GM23338 (cell line): ENCODE results near the gene LHX3. TPM values are rescaled to one million over a fixed set of nuclear protein-coding genes. Genes with fewer than 3 reads are reported as not detected.
A peak's percentile ranks its signal among the peaks of the same experiment; 100 is the strongest.

Experiments used
- ATAC-seq: fragments of 200-7000 bp; cut with Tn5 transposase; 3 replicates; pipeline ENCODE4 v1.9.1; 2020
- DNase-seq: peaks from one replicate; pipeline ENCODE4 v3.0.0-alpha.2; 2015; ENCODE audit warnings: low spot score
- H2AFZ ChIP-seq: fragments of 200-600 bp; sonication (generic); 2 replicates; pipeline ENCODE4 v1.8.0; 2016; ENCODE audit warnings: antibody characterized with exemption, mild to moderate bottlenecking, moderate library complexity
- H3F3A ChIP-seq: fragments of 200-600 bp; sonication (generic); replicated peaks from 2 replicates; pipeline ENCODE4 v1.8.0; 2017; ENCODE audit warnings: antibody characterized with exemption, mixed run types, low read depth
- H3K27ac ChIP-seq: fragments of 200-600 bp; sonication (generic); 2 replicates; pipeline ENCODE4 v1.6.1; 2016; ENCODE audit warnings: low read depth
- H3K27me3 ChIP-seq: fragments of 200-600 bp; sonication (generic); 2 replicates; pipeline ENCODE4 v1.8.0; 2016; ENCODE audit warnings: mild to moderate bottlenecking, mixed run types, moderate library complexity; ENCODE audit not compliant: insufficient read depth
- H3K36me3 ChIP-seq: fragments of 200-600 bp; sonication (generic); 2 replicates; pipeline ENCODE4 v1.8.0; 2016; ENCODE audit warnings: mild to moderate bottlenecking; ENCODE audit not compliant: insufficient read depth
- H3K4me1 ChIP-seq: fragments of 200-600 bp; sonication (generic); 2 replicates; pipeline ENCODE4 v1.8.0; 2016; ENCODE audit warnings: mild to moderate bottlenecking, moderate library complexity; ENCODE audit not compliant: insufficient read depth
- H3K4me2 ChIP-seq: fragments of 200-600 bp; sonication (generic); 2 replicates; pipeline ENCODE4 v1.7.1; 2017; ENCODE audit warnings: mixed run types
- H3K4me3 ChIP-seq: fragments of 200-600 bp; sonication (generic); 2 replicates; pipeline ENCODE4 v1.6.1; 2016; ENCODE audit warnings: mixed run types
- H3K79me2 ChIP-seq: fragments of 200-600 bp; sonication (generic); replicated peaks from 2 replicates; pipeline ENCODE4 v1.8.0; 2017; ENCODE audit warnings: mild to moderate bottlenecking; ENCODE audit not compliant: insufficient read depth
- H3K9me2 ChIP-seq: fragments of 200-600 bp; sonication (generic); 2 replicates; pipeline ENCODE4 v1.8.0; 2017; ENCODE audit not compliant: insufficient read depth
- H4K20me1 ChIP-seq: fragments of 200-600 bp; sonication (generic); replicated peaks from 2 replicates; pipeline ENCODE4 v1.8.0; 2017; ENCODE audit warnings: mild to moderate bottlenecking; ENCODE audit not compliant: insufficient read depth
- H3K27ac Mint-ChIP-seq: 2 replicates; pipeline ENCODE4 v1.8.0; 2020; ENCODE audit warnings: inconsistent platforms, mild to moderate bottlenecking, moderate library complexity, mixed read lengths
- H3K27me3 Mint-ChIP-seq: 3 replicates; pipeline ENCODE4 v1.8.0; 2022; ENCODE audit warnings: low read depth, mild to moderate bottlenecking, moderate library complexity, mixed read lengths, inconsistent platforms; ENCODE audit not compliant: insufficient read depth, poor library complexity
- H3K36me3 Mint-ChIP-seq: 3 replicates; pipeline ENCODE4 v1.8.0; 2021; ENCODE audit warnings: low read depth, mild to moderate bottlenecking, inconsistent platforms, moderate library complexity, mixed read lengths
- H3K4me1 Mint-ChIP-seq: 3 replicates; pipeline ENCODE4 v1.8.0; 2020; ENCODE audit warnings: mild to moderate bottlenecking, inconsistent platforms, mixed read lengths
- H3K4me3 Mint-ChIP-seq: 3 replicates; pipeline ENCODE4 v1.8.0; 2021; ENCODE audit warnings: moderate library complexity, mild to moderate bottlenecking, inconsistent platforms, mixed read lengths
- H3K9me3 Mint-ChIP-seq: 3 replicates; pipeline ENCODE4 v1.8.0; 2020; ENCODE audit warnings: moderate library complexity, mild to moderate bottlenecking, inconsistent platforms, mixed read lengths
- CREB1 ChIP-seq: fragments of 250-450 bp; sonication (Bioruptor Pico); IDR thresholded peaks from 2 replicates; pipeline ENCODE4 v1.5.0; 2020; ENCODE audit warnings: low read depth, mild to moderate bottlenecking, moderate library complexity
- EZH2 ChIP-seq: fragments of 200-600 bp; sonication (generic); IDR thresholded peaks from one replicate; pipeline ENCODE4 v1.8.0; 2017; ENCODE audit warnings: antibody characterized with exemption, mild to moderate bottlenecking, low read depth; ENCODE audit not compliant: unreplicated experiment
- EZH2phosphoT487 ChIP-seq: fragments of 200-600 bp; sonication (generic); IDR thresholded peaks from one replicate; pipeline ENCODE4 v1.8.1; 2018; ENCODE audit warnings: antibody characterized with exemption; ENCODE audit not compliant: unreplicated experiment
- JUNB ChIP-seq: IDR thresholded peaks from one replicate; pipeline ENCODE4 v1.6.1; 2016; ENCODE audit warnings: antibody characterized with exemption; ENCODE audit not compliant: unreplicated experiment
- NANOG ChIP-seq: IDR thresholded peaks from 2 replicates; pipeline ENCODE4 v1.6.1; 2016; ENCODE audit warnings: antibody characterized with exemption, borderline replicate concordance
- POLR2AphosphoS5 ChIP-seq: IDR thresholded peaks from 2 replicates; pipeline ENCODE4 v1.6.1; 2016; ENCODE audit warnings: antibody characterized with exemption, low read depth
- STAT1 ChIP-seq: IDR thresholded peaks from one replicate; pipeline ENCODE4 v1.6.1; 2016; ENCODE audit warnings: antibody characterized with exemption; ENCODE audit not compliant: unreplicated experiment
- ZNF114 ChIP-seq: fragments of 250-450 bp; sonication (Bioruptor Pico); IDR thresholded peaks from 2 replicates; pipeline ENCODE4 v1.5.0; 2020; ENCODE audit warnings: mild to moderate bottlenecking, moderate library complexity
- ZNF331 ChIP-seq: fragments of 250-450 bp; sonication (Bioruptor Pico); IDR thresholded peaks from 2 replicates; pipeline ENCODE4 v1.5.0; 2020; ENCODE audit warnings: low read depth, mild to moderate bottlenecking, moderate library complexity
- long read RNA-seq: library from polyadenylated mRNA; unstranded; transcript quantifications from one replicate; pipeline ENCODE4 v2.0.0, GENCODE V29; 2020; ENCODE audit not compliant: unreplicated experiment
- polyA plus RNA-seq: library from polyadenylated mRNA; unstranded; fragments of >200 nt; fragmentation: Nextera tagmentation; extraction: Ambion mirVana; gene quantifications from 2 replicates; pipeline ENCODE4 v1.2.1, GENCODE V29; 2016
- total RNA-seq: library from RNA; depleted of rRNA; stranded (reverse); fragments of >200 nt; shearing (Covaris generic); gene quantifications from 2 replicates; pipeline ENCODE4 v1.2.3, GENCODE V29; 2014; rRNA removed
- TF ChIP-seq, protein P1 (sequence below): fragments of 250-450 bp; sonication (Bioruptor Pico); IDR thresholded peaks from 2 replicates; pipeline ENCODE4 v1.5.0; 2020; ENCODE audit warnings: mild to moderate bottlenecking, moderate library complexity
- TF ChIP-seq, protein P2 (sequence below): IDR thresholded peaks from 2 replicates; pipeline ENCODE4 v1.6.1; 2016; ENCODE audit warnings: antibody characterized with exemption
- TF ChIP-seq, protein P3 (sequence below), 2 experiments: fragments of 200-600 bp in 1 of 2; sonication (generic) in 1 of 2; conservative IDR thresholded peaks; 2 replicates each; pipeline versions ENCODE4 v1.5.1 to v1.6.1; 2016 to 2017; ENCODE audit warnings: antibody characterized with exemption in 2 of 2, low read depth in 2 of 2, mild to moderate bottlenecking in 2 of 2, moderate library complexity in 1 of 2
- TF ChIP-seq, protein P4 (sequence below): IDR thresholded peaks from one replicate; pipeline ENCODE4 v1.6.1; 2018; ENCODE audit warnings: antibody characterized with exemption; ENCODE audit not compliant: unreplicated experiment

Gene LHX3
- not detected in 2 replicates for total RNA-seq
- polyA plus RNA-seq, result 0.08 TPM in 1 of 2 replicates, not detected in the other
- long read RNA-seq, result 0 reads

- no peaks in the 10 kb centered on the region; the same call in 1 of the 2 replicates for H3K4me1 ChIP-seq
- H2AFZ ChIP-seq, result no peak within 1 kb of the TSS
- ATAC-seq (peak; percentile 50), DNase-seq (peak; percentile 84)
- H3K79me2 ChIP-seq, result no peaks in the 10 kb centered on the region
- Mint-ChIP-seq H3K4me1 (peaks cover 7% of the 10 kb centered on the region; the same call in 2 of the 3 replicates), H3K36me3 (peaks cover 7% of the 10 kb centered on the region), H3K9me3 (no peaks in the 10 kb centered on the region), H3K27me3 (peaks cover 57% of the 10 kb centered on the region), H3K4me3 (peak within 1 kb of the TSS; percentile 48; the same call in 1 of the 3 replicates), H3K27ac (no peak within 1 kb of the TSS)
- peak within 1 kb of the TSS; percentile 38; the same call in 1 of the 2 replicates for H3K4me3 ChIP-seq
- peaks cover 19% of the 10 kb centered on the region for H4K20me1 ChIP-seq
- H3K27ac ChIP-seq, result no peak within 1 kb of the TSS
- no peaks in the 10 kb centered on the region for H3K36me3 ChIP-seq
- H3K9me2 ChIP-seq, result no peaks in the 10 kb centered on the region
- 0 out of 2 replicates have a peak, but pooled peaks cover 2% of the 10 kb centered on the region for H3F3A ChIP-seq
- TF ChIP-seq ZNF331 (CRISPR knock-in tag) (no peak), JUNB (no peak), ZNF114 (CRISPR knock-in tag) (no peak), POLR2AphosphoS5 (0 out of 2 replicates have a peak, but pooled peaks have one; percentile 17), EZH2phosphoT487 (no peak), EZH2 (no peak), NANOG (no peak), CREB1 (no peak), STAT1 (no peak)
- TF ChIP-seq, protein P1, sequence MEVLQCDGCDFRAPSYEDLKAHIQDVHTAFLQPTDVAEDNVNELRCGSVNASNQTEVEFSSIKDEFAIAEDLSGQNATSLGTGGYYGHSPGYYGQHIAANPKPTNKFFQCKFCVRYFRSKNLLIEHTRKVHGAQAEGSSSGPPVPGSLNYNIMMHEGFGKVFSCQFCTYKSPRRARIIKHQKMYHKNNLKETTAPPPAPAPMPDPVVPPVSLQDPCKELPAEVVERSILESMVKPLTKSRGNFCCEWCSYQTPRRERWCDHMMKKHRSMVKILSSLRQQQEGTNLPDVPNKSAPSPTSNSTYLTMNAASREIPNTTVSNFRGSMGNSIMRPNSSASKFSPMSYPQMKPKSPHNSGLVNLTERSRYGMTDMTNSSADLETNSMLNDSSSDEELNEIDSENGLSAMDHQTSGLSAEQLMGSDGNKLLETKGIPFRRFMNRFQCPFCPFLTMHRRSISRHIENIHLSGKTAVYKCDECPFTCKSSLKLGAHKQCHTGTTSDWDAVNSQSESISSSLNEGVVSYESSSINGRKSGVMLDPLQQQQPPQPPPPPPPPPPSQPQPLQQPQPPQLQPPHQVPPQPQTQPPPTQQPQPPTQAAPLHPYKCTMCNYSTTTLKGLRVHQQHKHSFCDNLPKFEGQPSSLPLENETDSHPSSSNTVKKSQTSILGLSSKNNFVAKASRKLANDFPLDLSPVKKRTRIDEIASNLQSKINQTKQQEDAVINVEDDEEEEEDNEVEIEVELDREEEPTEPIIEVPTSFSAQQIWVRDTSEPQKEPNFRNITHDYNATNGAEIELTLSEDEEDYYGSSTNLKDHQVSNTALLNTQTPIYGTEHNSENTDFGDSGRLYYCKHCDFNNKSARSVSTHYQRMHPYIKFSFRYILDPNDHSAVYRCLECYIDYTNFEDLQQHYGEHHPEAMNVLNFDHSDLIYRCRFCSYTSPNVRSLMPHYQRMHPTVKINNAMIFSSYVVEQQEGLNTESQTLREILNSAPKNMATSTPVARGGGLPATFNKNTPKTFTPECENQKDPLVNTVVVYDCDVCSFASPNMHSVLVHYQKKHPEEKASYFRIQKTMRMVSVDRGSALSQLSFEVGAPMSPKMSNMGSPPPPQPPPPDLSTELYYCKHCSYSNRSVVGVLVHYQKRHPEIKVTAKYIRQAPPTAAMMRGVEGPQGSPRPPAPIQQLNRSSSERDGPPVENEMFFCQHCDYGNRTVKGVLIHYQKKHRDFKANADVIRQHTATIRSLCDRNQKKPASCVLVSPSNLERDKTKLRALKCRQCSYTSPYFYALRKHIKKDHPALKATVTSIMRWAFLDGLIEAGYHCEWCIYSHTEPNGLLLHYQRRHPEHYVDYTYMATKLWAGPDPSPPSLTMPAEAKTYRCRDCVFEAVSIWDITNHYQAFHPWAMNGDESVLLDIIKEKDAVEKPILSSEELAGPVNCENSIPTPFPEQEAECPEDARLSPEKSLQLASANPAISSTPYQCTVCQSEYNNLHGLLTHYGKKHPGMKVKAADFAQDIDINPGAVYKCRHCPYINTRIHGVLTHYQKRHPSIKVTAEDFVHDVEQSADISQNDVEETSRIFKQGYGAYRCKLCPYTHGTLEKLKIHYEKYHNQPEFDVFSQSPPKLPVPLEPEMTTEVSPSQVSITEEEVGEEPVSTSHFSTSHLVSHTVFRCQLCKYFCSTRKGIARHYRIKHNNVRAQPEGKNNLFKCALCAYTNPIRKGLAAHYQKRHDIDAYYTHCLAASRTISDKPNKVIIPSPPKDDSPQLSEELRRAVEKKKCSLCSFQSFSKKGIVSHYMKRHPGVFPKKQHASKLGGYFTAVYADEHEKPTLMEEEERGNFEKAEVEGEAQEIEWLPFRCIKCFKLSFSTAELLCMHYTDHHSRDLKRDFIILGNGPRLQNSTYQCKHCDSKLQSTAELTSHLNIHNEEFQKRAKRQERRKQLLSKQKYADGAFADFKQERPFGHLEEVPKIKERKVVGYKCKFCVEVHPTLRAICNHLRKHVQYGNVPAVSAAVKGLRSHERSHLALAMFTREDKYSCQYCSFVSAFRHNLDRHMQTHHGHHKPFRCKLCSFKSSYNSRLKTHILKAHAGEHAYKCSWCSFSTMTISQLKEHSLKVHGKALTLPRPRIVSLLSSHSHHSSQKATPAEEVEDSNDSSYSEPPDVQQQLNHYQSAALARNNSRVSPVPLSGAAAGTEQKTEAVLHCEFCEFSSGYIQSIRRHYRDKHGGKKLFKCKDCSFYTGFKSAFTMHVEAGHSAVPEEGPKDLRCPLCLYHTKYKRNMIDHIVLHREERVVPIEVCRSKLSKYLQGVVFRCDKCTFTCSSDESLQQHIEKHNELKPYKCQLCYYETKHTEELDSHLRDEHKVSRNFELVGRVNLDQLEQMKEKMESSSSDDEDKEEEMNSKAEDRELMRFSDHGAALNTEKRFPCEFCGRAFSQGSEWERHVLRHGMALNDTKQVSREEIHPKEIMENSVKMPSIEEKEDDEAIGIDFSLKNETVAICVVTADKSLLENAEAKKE (CRISPR knock-in tag), result no peak
- TF ChIP-seq, protein P2, sequence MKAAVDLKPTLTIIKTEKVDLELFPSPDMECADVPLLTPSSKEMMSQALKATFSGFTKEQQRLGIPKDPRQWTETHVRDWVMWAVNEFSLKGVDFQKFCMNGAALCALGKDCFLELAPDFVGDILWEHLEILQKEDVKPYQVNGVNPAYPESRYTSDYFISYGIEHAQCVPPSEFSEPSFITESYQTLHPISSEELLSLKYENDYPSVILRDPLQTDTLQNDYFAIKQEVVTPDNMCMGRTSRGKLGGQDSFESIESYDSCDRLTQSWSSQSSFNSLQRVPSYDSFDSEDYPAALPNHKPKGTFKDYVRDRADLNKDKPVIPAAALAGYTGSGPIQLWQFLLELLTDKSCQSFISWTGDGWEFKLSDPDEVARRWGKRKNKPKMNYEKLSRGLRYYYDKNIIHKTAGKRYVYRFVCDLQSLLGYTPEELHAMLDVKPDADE, result no peak
- TF ChIP-seq, protein P3, sequence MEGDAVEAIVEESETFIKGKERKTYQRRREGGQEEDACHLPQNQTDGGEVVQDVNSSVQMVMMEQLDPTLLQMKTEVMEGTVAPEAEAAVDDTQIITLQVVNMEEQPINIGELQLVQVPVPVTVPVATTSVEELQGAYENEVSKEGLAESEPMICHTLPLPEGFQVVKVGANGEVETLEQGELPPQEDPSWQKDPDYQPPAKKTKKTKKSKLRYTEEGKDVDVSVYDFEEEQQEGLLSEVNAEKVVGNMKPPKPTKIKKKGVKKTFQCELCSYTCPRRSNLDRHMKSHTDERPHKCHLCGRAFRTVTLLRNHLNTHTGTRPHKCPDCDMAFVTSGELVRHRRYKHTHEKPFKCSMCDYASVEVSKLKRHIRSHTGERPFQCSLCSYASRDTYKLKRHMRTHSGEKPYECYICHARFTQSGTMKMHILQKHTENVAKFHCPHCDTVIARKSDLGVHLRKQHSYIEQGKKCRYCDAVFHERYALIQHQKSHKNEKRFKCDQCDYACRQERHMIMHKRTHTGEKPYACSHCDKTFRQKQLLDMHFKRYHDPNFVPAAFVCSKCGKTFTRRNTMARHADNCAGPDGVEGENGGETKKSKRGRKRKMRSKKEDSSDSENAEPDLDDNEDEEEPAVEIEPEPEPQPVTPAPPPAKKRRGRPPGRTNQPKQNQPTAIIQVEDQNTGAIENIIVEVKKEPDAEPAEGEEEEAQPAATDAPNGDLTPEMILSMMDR (conservative IDR thresholded peaks at IDR 0.05; ENCODE audit: low read depth in 2 of 2), result no peak
- TF ChIP-seq, protein P4, sequence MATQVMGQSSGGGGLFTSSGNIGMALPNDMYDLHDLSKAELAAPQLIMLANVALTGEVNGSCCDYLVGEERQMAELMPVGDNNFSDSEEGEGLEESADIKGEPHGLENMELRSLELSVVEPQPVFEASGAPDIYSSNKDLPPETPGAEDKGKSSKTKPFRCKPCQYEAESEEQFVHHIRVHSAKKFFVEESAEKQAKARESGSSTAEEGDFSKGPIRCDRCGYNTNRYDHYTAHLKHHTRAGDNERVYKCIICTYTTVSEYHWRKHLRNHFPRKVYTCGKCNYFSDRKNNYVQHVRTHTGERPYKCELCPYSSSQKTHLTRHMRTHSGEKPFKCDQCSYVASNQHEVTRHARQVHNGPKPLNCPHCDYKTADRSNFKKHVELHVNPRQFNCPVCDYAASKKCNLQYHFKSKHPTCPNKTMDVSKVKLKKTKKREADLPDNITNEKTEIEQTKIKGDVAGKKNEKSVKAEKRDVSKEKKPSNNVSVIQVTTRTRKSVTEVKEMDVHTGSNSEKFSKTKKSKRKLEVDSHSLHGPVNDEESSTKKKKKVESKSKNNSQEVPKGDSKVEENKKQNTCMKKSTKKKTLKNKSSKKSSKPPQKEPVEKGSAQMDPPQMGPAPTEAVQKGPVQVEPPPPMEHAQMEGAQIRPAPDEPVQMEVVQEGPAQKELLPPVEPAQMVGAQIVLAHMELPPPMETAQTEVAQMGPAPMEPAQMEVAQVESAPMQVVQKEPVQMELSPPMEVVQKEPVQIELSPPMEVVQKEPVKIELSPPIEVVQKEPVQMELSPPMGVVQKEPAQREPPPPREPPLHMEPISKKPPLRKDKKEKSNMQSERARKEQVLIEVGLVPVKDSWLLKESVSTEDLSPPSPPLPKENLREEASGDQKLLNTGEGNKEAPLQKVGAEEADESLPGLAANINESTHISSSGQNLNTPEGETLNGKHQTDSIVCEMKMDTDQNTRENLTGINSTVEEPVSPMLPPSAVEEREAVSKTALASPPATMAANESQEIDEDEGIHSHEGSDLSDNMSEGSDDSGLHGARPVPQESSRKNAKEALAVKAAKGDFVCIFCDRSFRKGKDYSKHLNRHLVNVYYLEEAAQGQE, result peak; percentile 81
- peak within 1 kb of the TSS; percentile 66; the same call in 1 of the 2 replicates for H3K4me2 ChIP-seq
- peaks cover 62% of the 10 kb centered on the region for H3K27me3 ChIP-seq
These were observed at the start of gene LHX3 for GRCh38 chr9:136204838-136205706. TSS of gene LHX3 (minus strand) at chr9:136205128. CDS start at chr9:136205012, 116 bp downstream.
